NCI-H226 (cell line): ENCODE results near the gene APOB.

ENCODE experiments used
- DNase-seq: peaks from one replicate; pipeline ENCODE4 v3.0.0-alpha.2; 2015

The APOB gene

GRCh38 chr2:21001988-21002813, 41.7 kb downstream of the APOB start:
- no peak for DNase-seq

- no peak for DNase-seq
Measured at GRCh38 chr2:21001225-21001946, 42.5 kb downstream of the APOB start.

- DNase-seq: no peak
Measured at GRCh38 chr2:20999906-21000645, 43.8 kb downstream of the APOB start.

- DNase-seq: no peak
Measured at GRCh38 chr2:20998972-20999905, 44.6 kb downstream of the APOB start.

- no peak for DNase-seq
Measured at GRCh38 chr2:20997953-20998722, 45.7 kb downstream of the APOB start.

- no peak for DNase-seq
Measured at GRCh38 chr2:20994130-20994529, 49.7 kb downstream of the APOB start.

GRCh38 chr2:20992201-20992711, 51.6 kb downstream of the APOB start:
- DNase-seq: peak; percentile 16

GRCh38 chr2:20990442-20991430, 53.1 kb downstream of the APOB start:
- DNase-seq: no peak

GRCh38 chr2:20989404-20989803, 54.5 kb downstream of the APOB start:
- no peak for DNase-seq

- no peak for DNase-seq
Measured at GRCh38 chr2:20988905-20989304, 55.0 kb downstream of the APOB start.

GRCh38 chr2:20986024-20986939, 57.6 kb downstream of the APOB start:
- no peak for DNase-seq

GRCh38 chr2:20985062-20985461, 58.8 kb downstream of the APOB start:
- DNase-seq: no peak

- DNase-seq: no peak
Measured at GRCh38 chr2:20984408-20984807, 59.5 kb downstream of the APOB start.

- DNase-seq: no peak
Measured at GRCh38 chr2:20983844-20984243, 60.0 kb downstream of the APOB start.

- DNase-seq: no peak
Measured at GRCh38 chr2:20982861-20983260, 61.0 kb downstream of the APOB start.

- no peak for DNase-seq
Measured at GRCh38 chr2:20977520-20978180, 66.2 kb downstream of the APOB start.

- no peak for DNase-seq
Measured at GRCh38 chr2:20976527-20976926, 67.3 kb downstream of the APOB start.

GRCh38 chr2:20972792-20973565, 70.9 kb downstream of the APOB start:
- no peak for DNase-seq
